Measurements from ENCODE around the gene DNAH14. TPM values are rescaled to one million over a fixed set of nuclear protein-coding genes. Genes with fewer than 3 reads are reported as not detected.
"Not testable (repeated sequence)": the region's sequence is repeated elsewhere in the genome, so short reads cannot be mapped to it uniquely, and the experiment has no call there.

Gene DNAH14
- total RNA-seq, 2 donors from 2014 or later = 5.8 to 7.7 TPM

- no peak for TF ChIP-seq CTCF (IDR thresholded peaks at IDR 0.05)
- Histone ChIP-seq H3K9me3 (no peaks in the 10 kb centered on the region), H3K27me3 (no peaks in the 10 kb centered on the region), H3K4me1 (no peaks in the 10 kb centered on the region), H3K4me3 (no peak overlapping the region), H3K27ac (no peak overlapping the region), H3K36me3 (no peaks in the 10 kb centered on the region)
- DNase-seq (ENCODE audit: low spot score) = no peak
Observed at GRCh38 chr1:224884361-224884801, 45.1 kb upstream of the DNAH14 start.

- H3K4me3 ChIP-seq; H3K9me3 ChIP-seq; H3K27ac ChIP-seq; DNase-seq (ENCODE audit: low spot score); H3K36me3 ChIP-seq; H3K4me1 ChIP-seq; H3K27me3 ChIP-seq: not testable (repeated sequence)
Observed at GRCh38 chr1:224885376-224885775, 44.1 kb upstream of the DNAH14 start.

GRCh38 chr1:224894915-224895314 is 34.6 kb upstream of the DNAH14 start:
- H3K27ac ChIP-seq = no peak overlapping the region
- TF ChIP-seq CTCF (IDR thresholded peaks at IDR 0.05) = no peak
- H3K9me3 ChIP-seq = no peaks in the 10 kb centered on the region
- no peaks in the 10 kb centered on the region for H3K27me3 ChIP-seq
- no peaks in the 10 kb centered on the region for H3K36me3 ChIP-seq
- no peaks in the 10 kb centered on the region for H3K4me1 ChIP-seq
- no peak overlapping the region for H3K4me3 ChIP-seq
- DNase-seq (ENCODE audit: low spot score) = no peak

GRCh38 chr1:224896130-224896781 is 33.2 kb upstream of the DNAH14 start:
- DNase-seq (ENCODE audit: low spot score) = no peak
- Histone ChIP-seq H3K27me3 (no peaks in the 10 kb centered on the region), H3K4me1 (no peaks in the 10 kb centered on the region), H3K9me3 (no peaks in the 10 kb centered on the region), H3K36me3 (no peaks in the 10 kb centered on the region), H3K4me3 (no peak overlapping the region), H3K27ac (no peak overlapping the region)
- no peak for TF ChIP-seq CTCF (IDR thresholded peaks at IDR 0.05)

- no peak for DNase-seq (ENCODE audit: low spot score)
Observed at GRCh38 chr1:224897529-224898327, 31.7 kb upstream of the DNAH14 start.

More at GRCh38 chr1:224897529-224898327, 31.7 kb upstream of the DNAH14 start:
- Histone ChIP-seq H3K27ac (no peak overlapping the region), H3K4me1 (no peaks in the 10 kb centered on the region), H3K27me3 (no peaks in the 10 kb centered on the region), H3K36me3 (no peaks in the 10 kb centered on the region), H3K4me3 (no peak overlapping the region), H3K9me3 (no peaks in the 10 kb centered on the region)
- no peak for TF ChIP-seq CTCF (IDR thresholded peaks at IDR 0.05)

All from right atrium auricular region (tissue), 2 donors.